SK-N-SH (cell line): ENCODE data around the gene UBTD1. TPM values are rescaled to one million over a fixed set of nuclear protein-coding genes. Genes with fewer than 3 reads are reported as not detected.

Source experiments
- CTCF ChIA-PET: fragments of 300-600, 350-600 bp; formaldehyde crosslinking; extraction: SDS; loops from one replicate; lab custom pipeline; 2021; lab: Yijun Ruan, JAX
- POLR2A ChIA-PET: fragments of 350-600 bp; sonication (Branson Sonifier 250); formaldehyde crosslinking; extraction: SDS; loops from one replicate; lab custom pipeline; 2020; ENCODE audit warnings: antibody characterized with exemption, inconsistent platforms; lab: Yijun Ruan, JAX
- DNase-seq: peaks from one replicate; pipeline ENCODE4 v3.0.0; 2012
- H2AFZ ChIP-seq: fragments of 200-600 bp; sonication (generic); 2 replicates; pipeline ENCODE4 v1.8.1; 2016; ENCODE audit warnings: antibody characterized with exemption, mild to moderate bottlenecking, low read depth
- H3F3A ChIP-seq: fragments of 200-600 bp; sonication (generic); replicated peaks from 2 replicates; pipeline ENCODE3; 2016; ENCODE audit warnings: antibody characterized with exemption, mild to moderate bottlenecking; ENCODE audit not compliant: insufficient read depth
- H3K27ac ChIP-seq, 2 experiments: fragments of 200-500 bp in 1 of 2; fragments of 200-600 bp in 1 of 2; sonication (Bioruptor generic) in 1 of 2; sonication (generic), shearing (Covaris generic) in 1 of 2; 2 replicates each; pipeline versions ENCODE4 v1.5.1 to v1.6.1; 2014 to 2016; ENCODE audit warnings: low read depth in 2 of 2, inconsistent platforms in 1 of 2, low read length in 1 of 2, mild to moderate bottlenecking in 1 of 2, mixed read lengths in 1 of 2
- H3K27me3 ChIP-seq: fragments of 200-600 bp; sonication (generic), shearing (Covaris generic); 2 replicates; pipeline ENCODE4 v1.6.1; 2016; ENCODE audit warnings: mixed run types; ENCODE audit not compliant: insufficient read depth
- H3K36me3 ChIP-seq, 2 experiments: fragments of 200-500 bp in 1 of 2; fragments of 200-600 bp in 1 of 2; sonication (Bioruptor generic) in 1 of 2; sonication (generic) in 1 of 2; replicated peaks in 1 of 2; 2 replicates each; pipeline versions ENCODE3 to v1.5.1; 2014 to 2016; ENCODE audit warnings: low read length in 1 of 2, mild to moderate bottlenecking in 1 of 2; ENCODE audit not compliant: insufficient read depth in 2 of 2, control insufficient read depth in 1 of 2
- H3K4me1 ChIP-seq, 2 experiments: fragments of 200-500 bp in 1 of 2; fragments of 200-600 bp in 1 of 2; sonication (Bioruptor generic) in 1 of 2; sonication (generic), shearing (Covaris generic) in 1 of 2; 2 replicates each; pipeline versions ENCODE4 v1.5.1 to v1.6.1; 2014 to 2016; ENCODE audit warnings: low read depth in 1 of 2, low read length in 1 of 2, mixed run types in 1 of 2; ENCODE audit not compliant: insufficient read depth in 2 of 2, control insufficient read depth in 1 of 2
- H3K4me2 ChIP-seq: fragments of 200-600 bp; sonication (generic), shearing (Covaris generic); 2 replicates; pipeline ENCODE4 v1.6.1; 2017; ENCODE audit warnings: mixed run types
- H3K4me3 ChIP-seq, 2 experiments: fragments of 200-500 bp in 1 of 2; fragments of 200-600 bp in 1 of 2; sonication (Bioruptor generic) in 1 of 2; sonication (generic), shearing (Covaris generic) in 1 of 2; 2 replicates each; pipeline versions ENCODE4 v1.5.1 to v1.8.1; 2014 to 2016; ENCODE audit warnings: low read depth in 2 of 2, inconsistent platforms in 1 of 2, low read length in 1 of 2, mild to moderate bottlenecking in 1 of 2, mixed read lengths in 1 of 2, moderate library complexity in 1 of 2
- H3K79me2 ChIP-seq: fragments of 200-600 bp; sonication (generic); 2 replicates; pipeline ENCODE4 v1.8.1; 2017; ENCODE audit warnings: mild to moderate bottlenecking; ENCODE audit not compliant: insufficient read depth
- H3K9ac ChIP-seq: fragments of 200-600 bp; sonication (generic); 2 replicates; pipeline ENCODE4 v1.6.1; 2017; ENCODE audit warnings: mixed run types
- H3K9me2 ChIP-seq: fragments of 200-600 bp; sonication (generic); 2 replicates; pipeline ENCODE4 v1.6.1; 2017; ENCODE audit warnings: mixed run types
- H3K9me3 ChIP-seq: fragments of 200-600 bp; sonication (generic); 2 replicates; pipeline ENCODE4 v1.6.1; 2017; ENCODE audit warnings: mixed run types, mild to moderate bottlenecking, moderate library complexity
- H4K20me1 ChIP-seq: fragments of 200-600 bp; sonication (generic); 2 replicates; pipeline ENCODE4 v1.6.1; 2017; ENCODE audit warnings: mild to moderate bottlenecking, mixed run types; ENCODE audit not compliant: insufficient read depth
- ELF1 ChIP-seq: IDR thresholded peaks from 2 replicates; pipeline ENCODE4 v1.4.0; 2012
- EP300 ChIP-seq, 2 experiments: IDR thresholded peaks; 2 replicates each; pipeline versions ENCODE4 v1.4.0 to v1.6.1; 2012; ENCODE audit warnings: borderline replicate concordance in 1 of 2, low read depth in 1 of 2, low read length in 1 of 2
- FOXJ3 ChIP-seq: sonication (generic); formaldehyde crosslinking; IDR thresholded peaks from 2 replicates; pipeline ENCODE4 v1.5.1; 2020; ENCODE audit warnings: mild to moderate bottlenecking, missing genetic modification reagents
- FOXM1 ChIP-seq: IDR thresholded peaks from 2 replicates; pipeline ENCODE4 v1.4.0; 2012; ENCODE audit warnings: low read depth, mild to moderate bottlenecking
- MEF2A ChIP-seq: IDR thresholded peaks from 2 replicates; pipeline ENCODE4 v1.4.0; 2012; ENCODE audit warnings: low read depth, borderline replicate concordance
- RAD21 ChIP-seq: IDR thresholded peaks from 2 replicates; pipeline ENCODE4 v1.6.1; 2012; ENCODE audit warnings: mild to moderate bottlenecking, low read length
- REST ChIP-seq: IDR thresholded peaks from 2 replicates; pipeline ENCODE4 v1.6.1; 2012; ENCODE audit warnings: mild to moderate bottlenecking, low read depth, low read length, moderate library complexity
- RFX5 ChIP-seq: IDR thresholded peaks from 2 replicates; pipeline ENCODE4 v1.6.1; 2012; ENCODE audit warnings: mild to moderate bottlenecking, improper control_type of control experiment, low read length
- RXRA ChIP-seq: IDR thresholded peaks from 2 replicates; pipeline ENCODE4 v1.4.0; 2012; ENCODE audit warnings: low read depth, mild to moderate bottlenecking, borderline replicate concordance
- TAF1 ChIP-seq: IDR thresholded peaks from 2 replicates; pipeline ENCODE4 v1.6.1; 2012; ENCODE audit warnings: low read depth, mild to moderate bottlenecking, low read length, moderate library complexity, borderline replicate concordance
- USF1 ChIP-seq: IDR thresholded peaks from 2 replicates; pipeline ENCODE4 v1.4.0; 2012; ENCODE audit warnings: low read depth, borderline replicate concordance
- USF2 ChIP-seq: fragments of 150-350 bp; IDR thresholded peaks from 2 replicates; pipeline ENCODE4 v1.6.1; 2017; ENCODE audit warnings: antibody characterized with exemption, low read length, low read depth, borderline replicate concordance
- ZBTB33 ChIP-seq: IDR thresholded peaks from 2 replicates; pipeline ENCODE4 v1.4.0; 2012; ENCODE audit warnings: low read depth, borderline replicate concordance
- WGBS: methylation state at CpG from one replicate; pipeline ENCODE4 v1.1.6; 2017; ENCODE audit warnings: low lambda C conversion rate; 5-methylcytosine and 5-hydroxymethylcytosine counted together
- polyA plus RNA-seq, 3 experiments: library from polyadenylated mRNA; depleted of rRNA; stranded (reverse); fragments of >200 nt; gene quantifications; 2 replicates each; pipeline ENCODE4 v1.2.3, GENCODE V29; 2012

The UBTD1 gene
- polyA plus RNA-seq, 1 of the 3 experiments (the other 2 are of a cell fraction) = 38.8 TPM

- TF ChIP-seq MEF2A (no peak), EP300 (IDR thresholded peaks at IDR 0.05; ENCODE audit: borderline replicate concordance in 1 of 2, low read depth in 1 of 2, low read length in 1 of 2) (no peak), FOXM1 (no peak), RXRA (no peak), RAD21 (no peak), ELF1 (no peak), TAF1 (no peak), RFX5 (no peak), FOXJ3 (CRISPR knock-in tag) (no peak), REST (no peak), ZBTB33 (no peak), USF1 (no peak), USF2 (no peak)
- Histone ChIP-seq H4K20me1 (no peaks in the 10 kb centered on the region), H3K36me3 (no peaks in the 10 kb centered on the region), H3K9me3 (no peaks in the 10 kb centered on the region), H3K9me2 (no peaks in the 10 kb centered on the region), H3F3A (no peaks in the 10 kb centered on the region), H2AFZ (no peak overlapping the region), H3K79me2 (no peaks in the 10 kb centered on the region), H3K9ac (no peak overlapping the region), H3K4me3 (no peak overlapping the region), H3K4me1 (no peaks in the 10 kb centered on the region; a peak in 1 of 4 replicates), H3K27ac (no peak overlapping the region), H3K27me3 (no peaks in the 10 kb centered on the region), H3K4me2 (no peak overlapping the region)
- ChIA-PET POLR2A (no interaction called here), CTCF (interaction anchor here (0.9 to 2.7 kb wide), 5 partner anchors 11 to 144 kb away, joined by 3 to 28 read pairs (median 6); partner anchors contain the start of gene ANKRD2)
- DNase-seq = no peak
- 95% methylated on average over 9 of the region's 12 CpGs for WGBS
Observed at GRCh38 chr10:97611473-97611872, 112.7 kb downstream of the UBTD1 start.
